K562 (cell line): ENCODE measurements around the gene FIZ1. TPM values are rescaled to one million over a fixed set of nuclear protein-coding genes. Genes with fewer than 3 reads are reported as not detected.

Source experiments
- CREB1 ChIP-seq, 2 experiments: sonication (generic) in 1 of 2; formaldehyde crosslinking in 1 of 2; IDR thresholded peaks; 2 replicates each; pipeline versions ENCODE4 v1.6.1 to v1.8.0; 2012 to 2022; ENCODE audit warnings: inconsistent platforms in 1 of 2, mild to moderate bottlenecking in 1 of 2, missing genetic modification reagents in 1 of 2, moderate library complexity in 1 of 2
- CREB3L1 ChIP-seq: fragments of 450-650 bp; IDR thresholded peaks from 2 replicates; pipeline ENCODE4 v1.6.1; 2014; ENCODE audit warnings: low read depth, mild to moderate bottlenecking, moderate library complexity, borderline replicate concordance
- ELF4 ChIP-seq: fragments of 450-650 bp; formaldehyde crosslinking; IDR thresholded peaks from 2 replicates; pipeline ENCODE4 v1.4.0; 2022; ENCODE audit warnings: missing genetic modification characterization
- KDM4B ChIP-seq, 2 experiments: fragments of 450-650 bp in 1 of 2; sonication (generic) in 1 of 2; IDR thresholded peaks; 2 replicates each; pipeline ENCODE4 v1.6.1; 2016 to 2017; ENCODE audit warnings: borderline replicate concordance in 2 of 2, antibody characterized with exemption in 1 of 2, low read depth in 1 of 2, mild to moderate bottlenecking in 1 of 2
- MAFF ChIP-seq: IDR thresholded peaks from 2 replicates; pipeline ENCODE4 v1.6.1; 2012; ENCODE audit warnings: low read length, improper control_type of control experiment
- SMARCA5 ChIP-seq: fragments of 450-650 bp; IDR thresholded peaks from 2 replicates; pipeline ENCODE4 v1.6.1; 2016
- YBX1 ChIP-seq: fragments of 450-650 bp; IDR thresholded peaks from 2 replicates; pipeline ENCODE4 v1.7.1; 2016; ENCODE audit warnings: mild to moderate bottlenecking
- ZBTB7A ChIP-seq: IDR thresholded peaks from 2 replicates; pipeline ENCODE4 v1.6.1; 2011; ENCODE audit warnings: low read depth, mild to moderate bottlenecking, low read length, moderate library complexity, borderline replicate concordance; ENCODE audit not compliant: control insufficient read depth
- ZC3H4 ChIP-seq: sonication (generic); formaldehyde crosslinking; IDR thresholded peaks from 2 replicates; pipeline ENCODE4 v1.9.0; 2021; ENCODE audit warnings: missing genetic modification reagents, borderline replicate concordance
- ZNF124 ChIP-seq: sonication (generic); formaldehyde crosslinking; IDR thresholded peaks from 2 replicates; pipeline ENCODE4 v1.8.1; 2022; ENCODE audit warnings: missing genetic modification reagents
- ZNF146 ChIP-seq: IDR thresholded peaks from one replicate; pipeline ENCODE4 v1.6.1; 2018; ENCODE audit warnings: missing compliant biosample characterization; ENCODE audit not compliant: unreplicated experiment
- ZNF431 ChIP-seq: sonication (generic); formaldehyde crosslinking; IDR thresholded peaks from 2 replicates; pipeline ENCODE4 v1.8.0; 2022; ENCODE audit warnings: mild to moderate bottlenecking, missing genetic modification reagents
- polyA plus RNA-seq, 8 experiments: library from polyadenylated mRNA; depleted of rRNA in 4 of 8; stranded (reverse) in 5 of 8; unstranded in 3 of 8; fragments of >200 nt; fragmentation: Nextera tagmentation in 2 of 8; fragmentation: Illumina TruSeq in 1 of 8; extraction: Ambion mirVana in 2 of 8; extraction: Trizol in 1 of 8; gene quantifications; 2 replicates each; pipeline versions ENCODE4 v1.2.1 to v1.2.3, GENCODE V29; 2011 to 2014; ENCODE audit warnings: inconsistent platforms in 1 of 8, missing spikeins in 1 of 8
- total RNA-seq, 7 experiments: library from RNA; depleted of rRNA in 6 of 7; stranded (reverse); fragments of >200 nt in 6 of 7; fragmentation: Illumina TruSeq in 2 of 7; extraction: Trizol in 2 of 7; gene quantifications; 2 replicates each; pipeline versions ENCODE4 v1.2.1 to v1.2.3, GENCODE V29; 2011 to 2021; ENCODE audit warnings: low replicate concordance in 1 of 7
- TF ChIP-seq, protein P1 (sequence below): fragments of 250-450 bp; sonication (Bioruptor Pico); IDR thresholded peaks from 2 replicates; pipeline ENCODE4 v1.5.0; 2021
- TF ChIP-seq, protein P2 (sequence below), 2 experiments: fragments of 450-650 bp in 1 of 2; sonication (generic) in 1 of 2; formaldehyde crosslinking in 1 of 2; IDR thresholded peaks; 2 replicates each; pipeline versions ENCODE4 v1.7.1 to v1.9.0; 2016 to 2022; ENCODE audit warnings: inconsistent platforms in 1 of 2, mild to moderate bottlenecking in 1 of 2, missing genetic modification reagents in 1 of 2
- TF ChIP-seq, protein P3 (sequence below), 2 experiments: IDR thresholded peaks; 2 replicates each; pipeline ENCODE4 v1.6.1; 2011; ENCODE audit warnings: borderline replicate concordance in 1 of 2, control low read depth in 1 of 2, low read depth in 1 of 2, low read length in 1 of 2, mild to moderate bottlenecking in 1 of 2, mixed read lengths in 1 of 2, moderate library complexity in 1 of 2; ENCODE audit not compliant: insufficient read depth in 1 of 2, insufficient read length in 1 of 2, poor library complexity in 1 of 2, severe bottlenecking in 1 of 2; ENCODE audit errors: extremely low read depth in 1 of 2

The FIZ1 gene
- total and polyA plus RNA-seq, 9 of the 15 experiments (the other 6 are each of a cell fraction or from before 2014, with no cell fraction given), result 0.79 to 17.5 (median 5.5) TPM

- TF ChIP-seq, protein P1, sequence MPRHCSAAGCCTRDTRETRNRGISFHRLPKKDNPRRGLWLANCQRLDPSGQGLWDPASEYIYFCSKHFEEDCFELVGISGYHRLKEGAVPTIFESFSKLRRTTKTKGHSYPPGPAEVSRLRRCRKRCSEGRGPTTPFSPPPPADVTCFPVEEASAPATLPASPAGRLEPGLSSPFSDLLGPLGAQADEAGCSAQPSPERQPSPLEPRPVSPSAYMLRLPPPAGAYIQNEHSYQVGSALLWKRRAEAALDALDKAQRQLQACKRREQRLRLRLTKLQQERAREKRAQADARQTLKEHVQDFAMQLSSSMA (CRISPR knock-in tag), result no peak
- TF ChIP-seq MAFF (no peak), CREB3L1 (no peak), KDM4B (IDR thresholded peaks at IDR 0.05; ENCODE audit: borderline replicate concordance in 2 of 2, low read depth in 1 of 2) (0 out of 4 replicates have a peak, but pooled peaks of 1 of the 2 experiments have one; percentile 74), ZNF124 (CRISPR knock-in tag) (no peak), SMARCA5 (no peak), CREB1 (IDR thresholded peaks at IDR 0.05) (peak; percentile 29; the same call in 1 of the 2 replicates), CREB1 (CRISPR knock-in tag; IDR thresholded peaks at IDR 0.05) (no peak; the same call in 1 of the 2 replicates), ZNF146 (CRISPR knock-in tag) (no peak), ZC3H4 (no peak), ZNF431 (CRISPR knock-in tag) (no peak), ELF4 (peak; percentile 32; the same call in 1 of the 2 replicates), YBX1 (no peak), ZBTB7A (peak; percentile 59; the same call in 1 of the 2 replicates)
- TF ChIP-seq, protein P2, sequence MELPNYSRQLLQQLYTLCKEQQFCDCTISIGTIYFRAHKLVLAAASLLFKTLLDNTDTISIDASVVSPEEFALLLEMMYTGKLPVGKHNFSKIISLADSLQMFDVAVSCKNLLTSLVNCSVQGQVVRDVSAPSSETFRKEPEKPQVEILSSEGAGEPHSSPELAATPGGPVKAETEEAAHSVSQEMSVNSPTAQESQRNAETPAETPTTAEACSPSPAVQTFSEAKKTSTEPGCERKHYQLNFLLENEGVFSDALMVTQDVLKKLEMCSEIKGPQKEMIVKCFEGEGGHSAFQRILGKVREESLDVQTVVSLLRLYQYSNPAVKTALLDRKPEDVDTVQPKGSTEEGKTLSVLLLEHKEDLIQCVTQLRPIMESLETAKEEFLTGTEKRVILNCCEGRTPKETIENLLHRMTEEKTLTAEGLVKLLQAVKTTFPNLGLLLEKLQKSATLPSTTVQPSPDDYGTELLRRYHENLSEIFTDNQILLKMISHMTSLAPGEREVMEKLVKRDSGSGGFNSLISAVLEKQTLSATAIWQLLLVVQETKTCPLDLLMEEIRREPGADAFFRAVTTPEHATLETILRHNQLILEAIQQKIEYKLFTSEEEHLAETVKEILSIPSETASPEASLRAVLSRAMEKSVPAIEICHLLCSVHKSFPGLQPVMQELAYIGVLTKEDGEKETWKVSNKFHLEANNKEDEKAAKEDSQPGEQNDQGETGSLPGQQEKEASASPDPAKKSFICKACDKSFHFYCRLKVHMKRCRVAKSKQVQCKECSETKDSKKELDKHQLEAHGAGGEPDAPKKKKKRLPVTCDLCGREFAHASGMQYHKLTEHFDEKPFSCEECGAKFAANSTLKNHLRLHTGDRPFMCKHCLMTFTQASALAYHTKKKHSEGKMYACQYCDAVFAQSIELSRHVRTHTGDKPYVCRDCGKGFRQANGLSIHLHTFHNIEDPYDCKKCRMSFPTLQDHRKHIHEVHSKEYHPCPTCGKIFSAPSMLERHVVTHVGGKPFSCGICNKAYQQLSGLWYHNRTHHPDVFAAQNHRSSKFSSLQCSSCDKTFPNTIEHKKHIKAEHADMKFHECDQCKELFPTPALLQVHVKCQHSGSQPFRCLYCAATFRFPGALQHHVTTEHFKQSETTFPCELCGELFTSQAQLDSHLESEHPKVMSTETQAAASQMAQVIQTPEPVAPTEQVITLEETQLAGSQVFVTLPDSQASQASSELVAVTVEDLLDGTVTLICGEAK (IDR thresholded peaks at IDR 0.05), result peak; percentile 89
- TF ChIP-seq, protein P2 (CRISPR knock-in tag; IDR thresholded peaks at IDR 0.05), result no peak
- TF ChIP-seq, protein P3, sequence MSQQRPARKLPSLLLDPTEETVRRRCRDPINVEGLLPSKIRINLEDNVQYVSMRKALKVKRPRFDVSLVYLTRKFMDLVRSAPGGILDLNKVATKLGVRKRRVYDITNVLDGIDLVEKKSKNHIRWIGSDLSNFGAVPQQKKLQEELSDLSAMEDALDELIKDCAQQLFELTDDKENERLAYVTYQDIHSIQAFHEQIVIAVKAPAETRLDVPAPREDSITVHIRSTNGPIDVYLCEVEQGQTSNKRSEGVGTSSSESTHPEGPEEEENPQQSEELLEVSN (IDR thresholded peaks at IDR 0.05; ENCODE audit: borderline replicate concordance in 1 of 2, extremely low read depth in 1 of 2, insufficient read depth in 1 of 2, insufficient read length in 1 of 2, low read depth in 1 of 2, low read length in 1 of 2, poor library complexity in 1 of 2, severe bottlenecking in 1 of 2), result peak; percentile 28 to 69
Observed at GRCh38 chr19:55605207-55605636, 5.9 kb upstream of the FIZ1 start (continued).
